K562 (cell line): ENCODE results near the gene TRIM31. TPM values are rescaled to one million over a fixed set of nuclear protein-coding genes. Genes with fewer than 3 reads are reported as not detected.

ENCODE experiments used
- ARHGAP35 ChIP-seq: fragments of 450-650 bp; IDR thresholded peaks from 2 replicates; pipeline ENCODE4 v1.6.1; 2018; ENCODE audit not compliant: partially characterized antibody
- BDP1 ChIP-seq: IDR thresholded peaks from 3 replicates; pipeline ENCODE4 v1.6.1; 2011; ENCODE audit not compliant: insufficient read length, insufficient read depth
- FOXK1 ChIP-seq: sonication (generic); formaldehyde crosslinking; IDR thresholded peaks from 2 replicates; pipeline ENCODE4 v1.8.0; 2022; ENCODE audit warnings: missing genetic modification reagents, mild to moderate bottlenecking, borderline replicate concordance
- JUN ChIP-seq, 2 experiments: sonication (generic) in 1 of 2; formaldehyde crosslinking in 1 of 2; IDR thresholded peaks; 2 replicates each; pipeline versions ENCODE4 v1.6.1 to v1.8.0; 2012 to 2022; ENCODE audit warnings: borderline replicate concordance in 2 of 2, mild to moderate bottlenecking in 2 of 2, improper control_type of control experiment in 1 of 2, low read depth in 1 of 2, low read length in 1 of 2, missing genetic modification reagents in 1 of 2
- MBD2 ChIP-seq: sonication (generic); IDR thresholded peaks from 2 replicates; pipeline ENCODE4 v1.6.1; 2016; ENCODE audit warnings: low read depth, borderline replicate concordance
- MEF2D ChIP-seq: conservative IDR thresholded peaks from 2 replicates; pipeline ENCODE4 v1.6.1; 2016; ENCODE audit warnings: low read depth, missing genetic modification characterization, missing compliant biosample characterization
- MTF1 ChIP-seq: fragments of 250-450 bp; sonication (Bioruptor Pico); IDR thresholded peaks from 2 replicates; pipeline ENCODE4 v1.9.0; 2021; ENCODE audit warnings: moderate library complexity, mild to moderate bottlenecking, inconsistent platforms, borderline replicate concordance
- NRF1 ChIP-seq, 2 experiments: fragments of 450-650 bp; IDR thresholded peaks in 1 of 2; conservative IDR thresholded peaks in 1 of 2; 2 replicates each; pipeline ENCODE4 v1.6.1; 2014; ENCODE audit warnings: mild to moderate bottlenecking in 2 of 2
- POLR2G ChIP-seq: fragments of 200-400 bp; formaldehyde crosslinking; IDR thresholded peaks from 2 replicates; pipeline ENCODE4 v1.6.1; 2017; ENCODE audit warnings: low read depth, mild to moderate bottlenecking, antibody characterized with exemption, low read length, moderate library complexity
- PTTG1 ChIP-seq: fragments of 450-650 bp; IDR thresholded peaks from 2 replicates; pipeline ENCODE4 v1.6.1; 2016; ENCODE audit warnings: low read depth, mild to moderate bottlenecking, missing genetic modification characterization, missing compliant biosample characterization
- RUNX1 ChIP-seq: sonication (generic); IDR thresholded peaks from 2 replicates; pipeline ENCODE4 v1.6.1; 2016; ENCODE audit warnings: antibody characterized with exemption, low read depth
- SOX6 ChIP-seq: fragments of 450-650 bp; IDR thresholded peaks from 2 replicates; pipeline ENCODE4 v1.6.1; 2014; ENCODE audit warnings: mild to moderate bottlenecking
- ZSCAN29 ChIP-seq: fragments of 450-650 bp; IDR thresholded peaks from 2 replicates; pipeline ENCODE4 v1.6.1; 2017
- polyA plus RNA-seq, 8 experiments: library from polyadenylated mRNA; depleted of rRNA in 4 of 8; stranded (reverse) in 5 of 8; unstranded in 3 of 8; fragments of >200 nt; fragmentation: Nextera tagmentation in 2 of 8; fragmentation: Illumina TruSeq in 1 of 8; extraction: Ambion mirVana in 2 of 8; extraction: Trizol in 1 of 8; gene quantifications; 2 replicates each; pipeline versions ENCODE4 v1.2.1 to v1.2.3, GENCODE V29; 2011 to 2014; ENCODE audit warnings: inconsistent platforms in 1 of 8, missing spikeins in 1 of 8
- total RNA-seq, 7 experiments: library from RNA; depleted of rRNA in 6 of 7; stranded (reverse); fragments of >200 nt in 6 of 7; fragmentation: Illumina TruSeq in 2 of 7; extraction: Trizol in 2 of 7; gene quantifications; 2 replicates each; pipeline versions ENCODE4 v1.2.1 to v1.2.3, GENCODE V29; 2011 to 2021; ENCODE audit warnings: low replicate concordance in 1 of 7
- TF ChIP-seq, protein P1 (sequence below), 2 experiments: fragments of 450-650 bp; IDR thresholded peaks; 2 replicates each; pipeline ENCODE4 v1.6.1; 2016
- TF ChIP-seq, protein P2 (sequence below): fragments of 450-650 bp; IDR thresholded peaks from 2 replicates; pipeline ENCODE4 v1.6.1; 2014; ENCODE audit warnings: low read depth, mild to moderate bottlenecking, moderate library complexity, borderline replicate concordance
- TF ChIP-seq, protein P3 (sequence below): fragments of 450-650 bp; formaldehyde crosslinking; IDR thresholded peaks from 2 replicates; pipeline ENCODE4 v1.4.0; 2020; ENCODE audit warnings: mild to moderate bottlenecking, mixed read lengths
- TF ChIP-seq, protein P4 (sequence below): fragments of 250-450 bp; sonication (Bioruptor Pico); IDR thresholded peaks from 2 replicates; pipeline ENCODE4 v1.4.0; 2020

The TRIM31 gene
- total and polyA plus RNA-seq, 9 of the 15 experiments (the other 6 are each of a cell fraction or from before 2014, with no cell fraction given), result not detected

DNA sequence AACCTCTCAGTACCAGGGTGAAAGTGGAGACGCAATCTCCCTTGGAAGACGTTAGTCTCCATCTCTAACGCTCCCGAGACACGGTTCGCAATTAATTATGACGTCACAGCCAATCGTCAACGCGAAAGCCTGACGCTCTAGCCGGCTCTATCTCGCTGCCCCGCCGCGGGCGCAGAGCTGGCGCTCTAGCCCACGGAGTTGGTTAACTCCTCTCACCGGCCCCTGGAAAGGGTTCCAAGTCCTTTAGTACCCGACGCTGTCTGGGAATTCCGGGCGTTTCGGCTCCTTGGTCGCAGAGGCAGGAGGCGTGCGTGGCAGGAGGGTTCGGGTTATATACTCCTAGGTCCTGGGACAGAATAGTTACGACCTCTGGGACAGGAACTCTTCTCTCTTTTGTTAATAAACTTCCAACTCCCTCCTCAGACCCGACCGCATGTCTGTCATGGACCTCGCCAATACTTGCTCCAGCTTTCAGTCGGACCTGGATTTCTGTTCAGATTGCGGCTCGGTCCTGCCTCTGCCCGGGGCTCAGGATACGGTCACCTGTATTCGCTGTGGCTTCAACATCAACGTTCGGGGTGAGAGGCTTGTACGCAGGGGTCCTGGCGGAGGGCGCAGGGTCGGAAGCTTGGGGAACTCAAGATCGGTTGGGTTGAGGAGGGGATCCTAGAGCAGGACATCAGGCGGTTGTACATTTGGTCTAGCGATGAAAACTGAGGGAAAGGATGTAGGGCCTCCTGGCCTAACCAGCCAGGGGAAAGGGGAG lies 51.6 kb downstream of the TRIM31 start, which contains the start of gene POLR1H (continued):
- peak; percentile 93 for TF ChIP-seq POLR2G
- TF ChIP-seq FOXK1 (CRISPR knock-in tag), result peak; percentile 87; the same call in 1 of the 2 replicates
- peak; percentile 91 for TF ChIP-seq JUN (IDR thresholded peaks at IDR 0.05; ENCODE audit: borderline replicate concordance, low read depth, low read length)
- no peak for TF ChIP-seq JUN (CRISPR knock-in tag; IDR thresholded peaks at IDR 0.05; ENCODE audit: borderline replicate concordance)
- TF ChIP-seq, protein P1, sequence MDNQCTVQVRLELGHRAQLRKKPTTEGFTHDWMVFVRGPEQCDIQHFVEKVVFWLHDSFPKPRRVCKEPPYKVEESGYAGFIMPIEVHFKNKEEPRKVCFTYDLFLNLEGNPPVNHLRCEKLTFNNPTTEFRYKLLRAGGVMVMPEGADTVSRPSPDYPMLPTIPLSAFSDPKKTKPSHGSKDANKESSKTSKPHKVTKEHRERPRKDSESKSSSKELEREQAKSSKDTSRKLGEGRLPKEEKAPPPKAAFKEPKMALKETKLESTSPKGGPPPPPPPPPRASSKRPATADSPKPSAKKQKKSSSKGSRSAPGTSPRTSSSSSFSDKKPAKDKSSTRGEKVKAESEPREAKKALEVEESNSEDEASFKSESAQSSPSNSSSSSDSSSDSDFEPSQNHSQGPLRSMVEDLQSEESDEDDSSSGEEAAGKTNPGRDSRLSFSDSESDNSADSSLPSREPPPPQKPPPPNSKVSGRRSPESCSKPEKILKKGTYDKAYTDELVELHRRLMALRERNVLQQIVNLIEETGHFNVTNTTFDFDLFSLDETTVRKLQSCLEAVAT (IDR thresholded peaks at IDR 0.05), result peak in 1 of 2 experiments; percentile 92; a peak in 2 of 4 replicates
- TF ChIP-seq, protein P2, sequence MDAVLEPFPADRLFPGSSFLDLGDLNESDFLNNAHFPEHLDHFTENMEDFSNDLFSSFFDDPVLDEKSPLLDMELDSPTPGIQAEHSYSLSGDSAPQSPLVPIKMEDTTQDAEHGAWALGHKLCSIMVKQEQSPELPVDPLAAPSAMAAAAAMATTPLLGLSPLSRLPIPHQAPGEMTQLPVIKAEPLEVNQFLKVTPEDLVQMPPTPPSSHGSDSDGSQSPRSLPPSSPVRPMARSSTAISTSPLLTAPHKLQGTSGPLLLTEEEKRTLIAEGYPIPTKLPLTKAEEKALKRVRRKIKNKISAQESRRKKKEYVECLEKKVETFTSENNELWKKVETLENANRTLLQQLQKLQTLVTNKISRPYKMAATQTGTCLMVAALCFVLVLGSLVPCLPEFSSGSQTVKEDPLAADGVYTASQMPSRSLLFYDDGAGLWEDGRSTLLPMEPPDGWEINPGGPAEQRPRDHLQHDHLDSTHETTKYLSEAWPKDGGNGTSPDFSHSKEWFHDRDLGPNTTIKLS, result peak; percentile 90; the same call in 1 of the 2 replicates
- no peak for TF ChIP-seq ARHGAP35
- peak; percentile 61 to 65 for TF ChIP-seq NRF1 (conservative IDR thresholded peaks at IDR 0.05 in 1 of 2, IDR thresholded peaks at IDR 0.05 in 1 of 2)
- TF ChIP-seq, protein P3, sequence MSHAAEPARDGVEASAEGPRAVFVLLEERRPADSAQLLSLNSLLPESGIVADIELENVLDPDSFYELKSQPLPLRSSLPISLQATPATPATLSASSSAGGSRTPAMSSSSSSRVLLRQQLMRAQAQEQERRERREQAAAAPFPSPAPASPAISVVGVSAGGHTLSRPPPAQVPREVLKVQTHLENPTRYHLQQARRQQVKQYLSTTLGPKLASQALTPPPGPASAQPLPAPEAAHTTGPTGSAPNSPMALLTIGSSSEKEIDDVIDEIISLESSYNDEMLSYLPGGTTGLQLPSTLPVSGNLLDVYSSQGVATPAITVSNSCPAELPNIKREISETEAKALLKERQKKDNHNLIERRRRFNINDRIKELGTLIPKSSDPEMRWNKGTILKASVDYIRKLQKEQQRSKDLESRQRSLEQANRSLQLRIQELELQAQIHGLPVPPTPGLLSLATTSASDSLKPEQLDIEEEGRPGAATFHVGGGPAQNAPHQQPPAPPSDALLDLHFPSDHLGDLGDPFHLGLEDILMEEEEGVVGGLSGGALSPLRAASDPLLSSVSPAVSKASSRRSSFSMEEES (CRISPR knock-in tag), result no peak
- TF ChIP-seq ZSCAN29, result no peak
- peak; percentile 94 for TF ChIP-seq MBD2
- TF ChIP-seq MTF1, result no peak
- TF ChIP-seq, protein P4, sequence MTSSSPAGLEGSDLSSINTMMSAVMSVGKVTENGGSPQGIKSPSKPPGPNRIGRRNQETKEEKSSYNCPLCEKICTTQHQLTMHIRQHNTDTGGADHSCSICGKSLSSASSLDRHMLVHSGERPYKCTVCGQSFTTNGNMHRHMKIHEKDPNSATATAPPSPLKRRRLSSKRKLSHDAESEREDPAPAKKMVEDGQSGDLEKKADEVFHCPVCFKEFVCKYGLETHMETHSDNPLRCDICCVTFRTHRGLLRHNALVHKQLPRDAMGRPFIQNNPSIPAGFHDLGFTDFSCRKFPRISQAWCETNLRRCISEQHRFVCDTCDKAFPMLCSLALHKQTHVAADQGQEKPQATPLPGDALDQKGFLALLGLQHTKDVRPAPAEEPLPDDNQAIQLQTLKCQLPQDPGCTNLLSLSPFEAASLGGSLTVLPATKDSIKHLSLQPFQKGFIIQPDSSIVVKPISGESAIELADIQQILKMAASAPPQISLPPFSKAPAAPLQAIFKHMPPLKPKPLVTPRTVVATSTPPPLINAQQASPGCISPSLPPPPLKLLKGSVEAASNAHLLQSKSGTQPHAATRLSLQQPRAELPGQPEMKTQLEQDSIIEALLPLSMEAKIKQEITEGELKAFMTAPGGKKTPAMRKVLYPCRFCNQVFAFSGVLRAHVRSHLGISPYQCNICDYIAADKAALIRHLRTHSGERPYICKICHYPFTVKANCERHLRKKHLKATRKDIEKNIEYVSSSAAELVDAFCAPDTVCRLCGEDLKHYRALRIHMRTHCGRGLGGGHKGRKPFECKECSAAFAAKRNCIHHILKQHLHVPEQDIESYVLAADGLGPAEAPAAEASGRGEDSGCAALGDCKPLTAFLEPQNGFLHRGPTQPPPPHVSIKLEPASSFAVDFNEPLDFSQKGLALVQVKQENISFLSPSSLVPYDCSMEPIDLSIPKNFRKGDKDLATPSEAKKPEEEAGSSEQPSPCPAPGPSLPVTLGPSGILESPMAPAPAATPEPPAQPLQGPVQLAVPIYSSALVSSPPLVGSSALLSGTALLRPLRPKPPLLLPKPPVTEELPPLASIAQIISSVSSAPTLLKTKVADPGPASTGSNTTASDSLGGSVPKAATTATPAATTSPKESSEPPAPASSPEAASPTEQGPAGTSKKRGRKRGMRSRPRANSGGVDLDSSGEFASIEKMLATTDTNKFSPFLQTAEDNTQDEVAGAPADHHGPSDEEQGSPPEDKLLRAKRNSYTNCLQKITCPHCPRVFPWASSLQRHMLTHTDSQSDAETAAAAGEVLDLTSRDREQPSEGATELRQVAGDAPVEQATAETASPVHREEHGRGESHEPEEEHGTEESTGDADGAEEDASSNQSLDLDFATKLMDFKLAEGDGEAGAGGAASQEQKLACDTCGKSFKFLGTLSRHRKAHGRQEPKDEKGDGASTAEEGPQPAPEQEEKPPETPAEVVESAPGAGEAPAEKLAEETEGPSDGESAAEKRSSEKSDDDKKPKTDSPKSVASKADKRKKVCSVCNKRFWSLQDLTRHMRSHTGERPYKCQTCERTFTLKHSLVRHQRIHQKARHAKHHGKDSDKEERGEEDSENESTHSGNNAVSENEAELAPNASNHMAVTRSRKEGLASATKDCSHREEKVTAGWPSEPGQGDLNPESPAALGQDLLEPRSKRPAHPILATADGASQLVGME, result peak; percentile 8
- TF ChIP-seq PTTG1 (tag), result no peak
- TF ChIP-seq MEF2D (tag), result 0 out of 2 replicates have a peak, but pooled peaks have one; percentile 55
- no peak for TF ChIP-seq BDP1
- TF ChIP-seq SOX6, result peak; percentile 74
- no peak for TF ChIP-seq RUNX1
